Erythroblast (primary cell): ENCODE measurements around the gene CDH13.
"Not testable (repeated sequence)": the region's sequence is repeated elsewhere in the genome, so short reads cannot be mapped to it uniquely, and the experiment has no call there.

Source experiments
- GATA1 ChIP-seq: IDR thresholded peaks from 2 replicates; pipeline ENCODE4 v1.6.1; 2011; ENCODE audit warnings: low read depth, mild to moderate bottlenecking, control low read depth, low read length, moderate library complexity
- POLR2A ChIP-seq: IDR thresholded peaks from 2 replicates; pipeline ENCODE4 v1.6.1; 2011; ENCODE audit warnings: mild to moderate bottlenecking, low read length

DNA sequence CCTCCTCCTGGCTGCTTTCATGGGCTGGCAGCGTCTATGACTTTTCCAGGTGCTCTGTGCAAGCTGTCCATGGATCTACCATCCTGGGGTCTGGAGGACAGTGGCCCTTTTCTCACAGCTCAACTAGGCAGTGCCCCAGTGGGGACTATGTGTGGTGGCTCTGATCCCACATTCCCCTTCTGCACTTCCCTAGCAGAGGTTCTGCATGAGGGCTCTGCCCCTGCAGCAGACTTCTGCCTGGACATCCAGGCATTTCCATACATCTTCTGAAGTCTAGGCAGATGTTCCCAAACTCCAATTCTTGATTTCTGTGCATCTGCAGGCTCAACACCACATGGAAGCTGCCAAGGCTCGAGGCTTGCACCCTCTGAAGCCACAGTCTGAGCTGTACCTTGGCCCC is 307.2 kb downstream of the CDH13 start:
- TF ChIP-seq POLR2A, GATA1: not testable (repeated sequence)
